Head of caudate nucleus (tissue), 42 donors: ENCODE data around the gene DCST2.
A peak's percentile ranks its signal among the peaks of the same experiment; 100 is the strongest.

Experiments
- DNase-seq, 42 donors: peaks; one replicate each; pipeline versions ENCODE4 v3.0.0 to v3.0.0-alpha.2; 2020 to 2021; ENCODE audit warnings: mixed read lengths in 7 of 42
- intact Hi-C: fragments of 100-400 bp; cut with DNase I; formaldehyde crosslinking; loops from one replicate; pipeline ENCODE4 v1.15.0; 2022

DCST2 gene

GRCh38 chr1:155016231-155016831 lies 17.2 kb downstream of the DCST2 start:
- no peak for DNase-seq
- intact Hi-C loops, result no loop called here

GRCh38 chr1:155015527-155016230 lies 17.9 kb downstream of the DCST2 start:
- intact Hi-C loops, result no loop called here
- no peak for DNase-seq

GRCh38 chr1:155014709-155015508 lies 18.7 kb downstream of the DCST2 start:
- no peak for DNase-seq
- intact Hi-C loops, result no loop called here

GRCh38 chr1:155013632-155014031 lies 19.9 kb downstream of the DCST2 start:
- intact Hi-C loops, result no loop called here
- no peak for DNase-seq

- intact Hi-C loops, result no loop called here
- DNase-seq, result no peak
Observed at GRCh38 chr1:155012776-155013602, 20.6 kb downstream of the DCST2 start.

GRCh38 chr1:155012026-155012546 lies 21.5 kb downstream of the DCST2 start:
- peak; percentile 66 to 95 (median 85) for DNase-seq

GRCh38 chr1:155011437-155012025 lies 22.1 kb downstream of the DCST2 start:
- intact Hi-C loops, result no loop called here

More at GRCh38 chr1:155012026-155012546, 21.5 kb downstream of the DCST2 start:
- intact Hi-C loops, result no loop called here

GRCh38 chr1:155011004-155011416 lies 22.6 kb downstream of the DCST2 start:
- DNase-seq, result no peak
- intact Hi-C loops, result no loop called here

More at GRCh38 chr1:155011437-155012025, 22.1 kb downstream of the DCST2 start:
- no peak for DNase-seq

GRCh38 chr1:155010211-155010918 lies 23.2 kb downstream of the DCST2 start:
- intact Hi-C loops, result no loop called here

GRCh38 chr1:155009742-155010141 lies 23.8 kb downstream of the DCST2 start:
- no peak for DNase-seq
- intact Hi-C loops, result loop anchor here (10.0 kb wide), 1 partner anchor 55 kb away; the partner anchor contains the start of gene EFNA4

More at GRCh38 chr1:155010211-155010918, 23.2 kb downstream of the DCST2 start:
- peak in 1 of 42 donors; percentile 21 for DNase-seq

- DNase-seq, result no peak
- intact Hi-C loops, result loop anchor here (10.0 kb wide), 1 partner anchor 56 kb away; the partner anchor contains the start of gene EFNA4
Observed at GRCh38 chr1:155009221-155009711, 24.3 kb downstream of the DCST2 start.

GRCh38 chr1:155008015-155008941 lies 25.3 kb downstream of the DCST2 start:
- intact Hi-C loops, result loop anchor here (10.0 kb wide), 1 partner anchor 57 kb away; the partner anchor contains the start of gene EFNA4
- DNase-seq, result peak in 14 of 42 donors; percentile 28 to 65 (median 44)

GRCh38 chr1:155007251-155007828 lies 26.2 kb downstream of the DCST2 start:
- intact Hi-C loops, result loop anchor here (10.0 kb wide), 1 partner anchor 57 kb away; the partner anchor contains the start of gene EFNA4
- DNase-seq, result peak in 31 of 42 donors; percentile 16 to 88 (median 57)

GRCh38 chr1:155006601-155007101 lies 26.9 kb downstream of the DCST2 start:
- peak in 21 of 42 donors; percentile 35 to 81 (median 59) for DNase-seq
- intact Hi-C loops, result loop anchor here (10.0 kb wide), 1 partner anchor 58 kb away; the partner anchor contains the start of gene EFNA4
